ENCODE data around the gene BIRC7. TPM values are rescaled to one million over a fixed set of nuclear protein-coding genes. Genes with fewer than 3 reads are reported as not detected.
"Not testable (repeated sequence)": the region's sequence is repeated elsewhere in the genome, so short reads cannot be mapped to it uniquely, and the experiment has no call there.

Gene BIRC7
- polyA plus RNA-seq, 3 donors = 0.21 TPM; not detected in 2

DNA sequence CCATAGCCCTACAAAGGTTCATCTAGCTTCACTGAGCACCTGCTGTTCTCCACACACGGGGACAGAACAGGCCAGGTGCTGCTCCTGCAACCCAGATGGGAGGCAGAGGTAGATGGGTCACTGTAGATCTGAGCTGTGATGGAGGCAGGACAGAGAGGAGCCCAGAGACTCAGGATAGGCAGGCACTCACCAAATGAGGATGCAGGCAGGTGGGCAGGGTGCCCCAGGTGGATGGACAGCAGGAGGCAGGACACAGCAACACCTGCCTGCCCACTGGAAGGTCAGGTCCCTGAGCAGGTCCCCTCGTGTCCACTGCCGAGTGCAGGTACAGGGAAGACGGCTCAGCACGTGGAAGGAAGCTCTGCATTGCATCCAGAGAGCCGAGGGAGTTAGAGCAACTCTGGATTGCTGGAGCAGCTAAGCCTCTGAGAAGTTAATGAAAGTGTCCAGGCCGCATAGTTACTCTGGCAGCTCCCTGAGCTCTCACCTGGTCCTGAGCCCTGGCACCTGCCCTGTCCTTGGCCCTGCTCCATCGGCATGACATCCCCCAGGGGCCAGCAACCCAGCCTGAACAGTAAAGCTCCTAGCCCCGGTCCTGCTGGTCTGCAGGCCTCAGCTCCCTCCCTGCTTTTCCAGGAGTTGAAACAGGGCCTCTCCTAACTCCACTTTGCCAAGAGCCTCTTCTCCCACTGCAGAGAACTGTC is 14.9 kb upstream of the BIRC7 start:
- H3K27ac Mint-ChIP-seq = no peak overlapping the region
- intact Hi-C loops (cut with micrococcal nuclease) = loop anchor here in 1 of 2 donors (5.0 kb wide), 1 partner anchor 51 kb away; the partner anchor contains the start of gene ARFGAP1

DNA sequence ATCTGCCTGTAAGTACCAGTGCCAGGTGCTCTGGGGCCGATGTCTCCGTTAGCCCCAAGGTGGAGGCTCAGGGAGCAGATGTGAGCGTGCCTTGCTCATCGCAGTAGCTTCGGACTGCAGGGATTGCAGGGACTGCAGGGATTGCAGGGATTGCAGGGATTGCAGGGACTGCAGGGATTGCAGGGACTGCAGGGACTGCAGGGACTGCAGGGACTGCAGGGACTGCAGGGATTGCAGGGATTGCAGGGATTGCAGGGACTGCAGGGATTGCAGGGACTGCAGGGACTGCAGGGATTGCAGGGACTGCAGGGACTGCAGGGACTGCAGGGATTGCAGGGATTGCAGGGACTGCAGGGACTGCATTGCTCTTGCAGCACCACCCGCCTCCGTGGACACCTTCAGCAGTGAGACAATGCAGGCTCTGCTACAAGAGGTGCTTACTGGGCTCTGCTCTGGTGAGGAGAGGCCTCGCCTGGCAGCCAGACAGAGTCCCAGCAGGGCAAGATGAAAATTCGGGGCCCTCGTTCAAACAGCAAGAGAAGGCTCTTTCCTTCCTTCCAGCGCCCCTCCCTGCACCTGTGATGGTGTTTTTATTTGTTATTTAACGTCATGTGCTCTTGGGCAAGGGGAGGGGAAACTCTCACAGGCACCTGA is 14.2 kb upstream of the BIRC7 start:
- DNase-seq; H4K20me1 ChIP-seq (ENCODE audit: insufficient read depth, low read length); H3K79me2 ChIP-seq (ENCODE audit: insufficient read depth, low read length); H3K27ac ChIP-seq (ENCODE audit: low read depth in 1 of 2, low read length in 2 of 2); H3K4me3 Mint-ChIP-seq; H3K27ac Mint-ChIP-seq; H3K4me2 ChIP-seq (replicated peaks; ENCODE audit: extremely low read depth, low read length, poor library complexity, severe bottlenecking); H2AFZ ChIP-seq (ENCODE audit: insufficient read depth, low read depth, low read length, poor library complexity, severe bottlenecking); H3K36me3 ChIP-seq (replicated peaks in 1 of 2; ENCODE audit: control insufficient read depth in 1 of 2, insufficient read depth in 2 of 2, low read length in 2 of 2); H3K9ac ChIP-seq (ENCODE audit: insufficient read depth, low read length, poor library complexity, severe bottlenecking); H3K4me1 ChIP-seq (ENCODE audit: control insufficient read depth in 1 of 2, insufficient read depth in 2 of 2, low read length in 2 of 2); H3K4me1 Mint-ChIP-seq; H3K9me3 ChIP-seq (replicated peaks in 1 of 2; ENCODE audit: control insufficient read depth in 1 of 2, insufficient read depth in 1 of 2, low read length in 2 of 2); H3K27me3 ChIP-seq (ENCODE audit: control insufficient read depth in 2 of 2, insufficient read depth in 2 of 2, low read length in 2 of 2); H3K9me3 Mint-ChIP-seq; H3K36me3 Mint-ChIP-seq; H3K4me3 ChIP-seq (replicated peaks in 1 of 3; ENCODE audit: low read depth in 2 of 3, low read length in 3 of 3): not testable (repeated sequence)
- intact Hi-C loops (cut with micrococcal nuclease) = loop anchor here in 1 of 2 donors (5.0 kb wide), 1 partner anchor 51 kb away; the partner anchor contains the start of gene ARFGAP1
- 86% methylated on average over 10 of the region's 12 CpGs for WGBS (ENCODE audit: insufficient coverage)
- peaks cover 13 to 18% (median 18%) of the 10 kb centered on the region in 3 donors for H3K27me3 Mint-ChIP-seq (ENCODE audit: low read depth in 3 of 3)

More for the DNA sequence above, 14.9 kb upstream of the BIRC7 start:
- H3K36me3 Mint-ChIP-seq = no peaks in the 10 kb centered on the region
- H3K9me3 Mint-ChIP-seq = peaks cover 0 to 2% (median 0%) of the 10 kb centered on the region in 7 donors
- Histone ChIP-seq H3K36me3 (replicated peaks in 1 of 2; ENCODE audit: control insufficient read depth in 1 of 2, insufficient read depth in 2 of 2, low read length in 2 of 2) (no peaks in the 10 kb centered on the region), H3K4me2 (replicated peaks; ENCODE audit: extremely low read depth, low read length, poor library complexity, severe bottlenecking) (no peak overlapping the region), H3K27ac (ENCODE audit: low read depth in 1 of 2, low read length in 2 of 2) (no peak overlapping the region), H2AFZ (ENCODE audit: insufficient read depth, low read depth, low read length, poor library complexity, severe bottlenecking) (no peak overlapping the region), H3K27me3 (ENCODE audit: control insufficient read depth in 2 of 2, insufficient read depth in 2 of 2, low read length in 2 of 2) (peaks cover 0 to 5% of the 10 kb centered on the region in 2 donors), H3K4me1 (ENCODE audit: control insufficient read depth in 1 of 2, insufficient read depth in 2 of 2, low read length in 2 of 2) (peaks cover 6 to 7% of the 10 kb centered on the region in 2 donors), H3K9ac (ENCODE audit: insufficient read depth, low read length, poor library complexity, severe bottlenecking) (no peak overlapping the region), H4K20me1 (ENCODE audit: insufficient read depth, low read length) (no peaks in the 10 kb centered on the region), H3K4me3 (replicated peaks in 1 of 3; ENCODE audit: low read depth in 2 of 3, low read length in 3 of 3) (no peak overlapping the region), H3K9me3 (replicated peaks in 1 of 2; ENCODE audit: control insufficient read depth in 1 of 2, insufficient read depth in 1 of 2, low read length in 2 of 2) (no peaks in the 10 kb centered on the region), H3K79me2 (ENCODE audit: insufficient read depth, low read length) (no peaks in the 10 kb centered on the region)
- WGBS (ENCODE audit: insufficient coverage) = 82% methylated on average over 9 of the region's 9 CpGs
- peaks cover 13 to 18% (median 18%) of the 10 kb centered on the region in 3 donors for H3K27me3 Mint-ChIP-seq (ENCODE audit: low read depth in 3 of 3)
- no peak for DNase-seq
- TF ChIP-seq, protein P1, sequence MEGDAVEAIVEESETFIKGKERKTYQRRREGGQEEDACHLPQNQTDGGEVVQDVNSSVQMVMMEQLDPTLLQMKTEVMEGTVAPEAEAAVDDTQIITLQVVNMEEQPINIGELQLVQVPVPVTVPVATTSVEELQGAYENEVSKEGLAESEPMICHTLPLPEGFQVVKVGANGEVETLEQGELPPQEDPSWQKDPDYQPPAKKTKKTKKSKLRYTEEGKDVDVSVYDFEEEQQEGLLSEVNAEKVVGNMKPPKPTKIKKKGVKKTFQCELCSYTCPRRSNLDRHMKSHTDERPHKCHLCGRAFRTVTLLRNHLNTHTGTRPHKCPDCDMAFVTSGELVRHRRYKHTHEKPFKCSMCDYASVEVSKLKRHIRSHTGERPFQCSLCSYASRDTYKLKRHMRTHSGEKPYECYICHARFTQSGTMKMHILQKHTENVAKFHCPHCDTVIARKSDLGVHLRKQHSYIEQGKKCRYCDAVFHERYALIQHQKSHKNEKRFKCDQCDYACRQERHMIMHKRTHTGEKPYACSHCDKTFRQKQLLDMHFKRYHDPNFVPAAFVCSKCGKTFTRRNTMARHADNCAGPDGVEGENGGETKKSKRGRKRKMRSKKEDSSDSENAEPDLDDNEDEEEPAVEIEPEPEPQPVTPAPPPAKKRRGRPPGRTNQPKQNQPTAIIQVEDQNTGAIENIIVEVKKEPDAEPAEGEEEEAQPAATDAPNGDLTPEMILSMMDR (IDR thresholded peaks at IDR 0.05) = no peak
- H3K4me1 Mint-ChIP-seq = peaks cover 6% of the 10 kb centered on the region
- H3K4me3 Mint-ChIP-seq = no peak overlapping the region

All from CD14-positive monocyte (primary cell).